ENCODE measurements around the gene HYCC1. TPM values are rescaled to one million over a fixed set of nuclear protein-coding genes. Genes with fewer than 3 reads are reported as not detected.

The HYCC1 gene
- total RNA-seq, 4 donors from 2014 or later = 26.9 to 147 (median 72.0) TPM

DNA sequence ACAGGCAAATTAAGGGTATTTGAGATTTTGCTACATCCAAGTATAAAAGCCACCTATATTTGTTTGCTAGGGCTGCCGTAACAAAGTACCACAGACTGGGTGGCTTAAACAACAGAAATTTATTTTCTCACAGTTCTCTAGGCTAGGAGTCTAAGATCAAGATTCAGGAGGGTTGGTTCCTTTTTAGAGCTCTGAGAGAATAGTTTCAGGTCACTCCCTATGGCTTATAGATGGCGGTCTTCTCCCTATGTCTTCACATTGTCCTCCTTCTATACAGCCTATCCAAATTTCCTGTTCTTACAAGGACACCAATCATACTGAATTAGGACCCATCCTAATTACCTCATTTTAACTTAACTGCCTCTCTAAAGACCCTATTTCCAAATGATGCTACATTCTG is 11.2 kb downstream of the HYCC1 start:
- ATAC-seq (no peak), DNase-seq (no peak)
- Histone ChIP-seq H3K27ac (no peak overlapping the region), H3K4me3 (no peak overlapping the region), H3K9me3 (no peaks in the 10 kb centered on the region), H3K36me3 (no peaks in the 10 kb centered on the region), H3K27me3 (no peaks in the 10 kb centered on the region), H3K4me1 (peaks cover 53 to 65% of the 10 kb centered on the region in 2 donors)
- no peak for TF ChIP-seq POLR2A (IDR thresholded peaks at IDR 0.05)
- TF ChIP-seq, protein P1, sequence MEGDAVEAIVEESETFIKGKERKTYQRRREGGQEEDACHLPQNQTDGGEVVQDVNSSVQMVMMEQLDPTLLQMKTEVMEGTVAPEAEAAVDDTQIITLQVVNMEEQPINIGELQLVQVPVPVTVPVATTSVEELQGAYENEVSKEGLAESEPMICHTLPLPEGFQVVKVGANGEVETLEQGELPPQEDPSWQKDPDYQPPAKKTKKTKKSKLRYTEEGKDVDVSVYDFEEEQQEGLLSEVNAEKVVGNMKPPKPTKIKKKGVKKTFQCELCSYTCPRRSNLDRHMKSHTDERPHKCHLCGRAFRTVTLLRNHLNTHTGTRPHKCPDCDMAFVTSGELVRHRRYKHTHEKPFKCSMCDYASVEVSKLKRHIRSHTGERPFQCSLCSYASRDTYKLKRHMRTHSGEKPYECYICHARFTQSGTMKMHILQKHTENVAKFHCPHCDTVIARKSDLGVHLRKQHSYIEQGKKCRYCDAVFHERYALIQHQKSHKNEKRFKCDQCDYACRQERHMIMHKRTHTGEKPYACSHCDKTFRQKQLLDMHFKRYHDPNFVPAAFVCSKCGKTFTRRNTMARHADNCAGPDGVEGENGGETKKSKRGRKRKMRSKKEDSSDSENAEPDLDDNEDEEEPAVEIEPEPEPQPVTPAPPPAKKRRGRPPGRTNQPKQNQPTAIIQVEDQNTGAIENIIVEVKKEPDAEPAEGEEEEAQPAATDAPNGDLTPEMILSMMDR (IDR thresholded peaks at IDR 0.05 in 4 of 5, conservative IDR thresholded peaks at IDR 0.05 in 1 of 5) = no peak
- in situ Hi-C loops (cut with MboI; ENCODE audit: low sequenced_read_pairs in 4 of 4) = no loop called here
- intact Hi-C loops (cut with DNase I; ENCODE audit: low total_unique reads) = no loop called here

DNA sequence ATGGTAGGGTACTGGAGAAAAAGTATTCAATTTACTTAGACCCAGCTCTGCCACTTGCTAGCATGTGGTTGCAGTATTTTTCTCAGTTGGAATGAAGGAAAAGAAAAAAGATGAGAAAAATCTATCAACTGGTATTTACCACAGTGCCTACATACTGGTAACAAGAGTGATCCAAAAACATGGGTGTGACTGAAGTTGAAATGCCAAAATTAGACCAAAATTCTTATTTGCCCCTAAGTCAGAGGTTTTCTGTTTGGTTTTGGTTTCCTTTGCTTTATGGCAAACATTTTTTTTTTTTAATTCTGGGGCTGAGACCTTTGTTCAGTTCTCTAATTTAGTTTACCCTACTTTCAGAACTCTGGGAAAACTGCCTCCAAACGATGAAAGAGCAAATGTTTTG is 12.3 kb downstream of the HYCC1 start:
- Histone ChIP-seq H3K27ac (no peak overlapping the region), H3K36me3 (no peaks in the 10 kb centered on the region), H3K9me3 (no peaks in the 10 kb centered on the region), H3K4me1 (peaks cover 57 to 67% of the 10 kb centered on the region in 2 donors), H3K4me3 (no peak overlapping the region), H3K27me3 (no peaks in the 10 kb centered on the region)
- in situ Hi-C loops (cut with MboI; ENCODE audit: low sequenced_read_pairs in 4 of 4) = no loop called here
- no peak for DNase-seq
- intact Hi-C loops (cut with DNase I; ENCODE audit: low total_unique reads) = no loop called here
- ATAC-seq = no peak
- TF ChIP-seq POLR2A (IDR thresholded peaks at IDR 0.05) = no peak
- TF ChIP-seq, protein P1 (IDR thresholded peaks at IDR 0.05 in 4 of 5, conservative IDR thresholded peaks at IDR 0.05 in 1 of 5) = no peak

DNA sequence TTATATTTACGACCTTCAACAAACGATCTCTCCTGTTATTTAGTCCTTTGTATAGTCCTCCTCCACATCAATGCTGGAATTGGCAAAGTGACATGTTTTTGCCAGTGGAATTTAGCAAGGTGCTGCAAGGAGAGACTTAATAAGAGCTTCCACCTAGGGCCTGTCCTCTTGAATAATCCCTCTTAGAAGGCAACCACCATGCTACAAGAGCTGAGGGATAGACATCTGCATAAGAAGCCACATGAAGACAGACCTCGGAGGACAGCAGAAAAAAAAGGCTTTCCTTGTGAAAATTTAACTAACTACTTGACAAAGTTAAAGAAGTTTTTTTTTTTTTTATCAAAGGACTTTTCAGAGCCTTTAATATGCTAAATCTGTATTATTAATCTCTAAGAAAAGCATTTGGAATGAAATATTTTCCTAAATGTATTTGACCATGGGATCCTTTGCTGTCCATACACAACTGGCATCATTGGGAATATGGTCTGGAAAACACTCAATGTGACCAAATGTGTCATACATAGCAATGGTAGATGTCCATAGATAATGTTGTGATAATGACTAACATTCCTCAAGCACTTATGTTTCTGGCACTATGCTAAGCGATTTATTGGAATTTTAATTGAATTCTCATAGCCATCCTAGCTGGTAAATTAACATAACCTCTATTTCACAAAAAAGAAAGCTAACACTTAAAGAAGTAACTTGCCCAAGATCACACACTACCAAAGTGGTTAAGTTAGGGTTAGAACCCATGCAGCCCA is 13.2 kb downstream of the HYCC1 start:
- Histone ChIP-seq H3K27ac (no peak overlapping the region), H3K4me1 (peaks cover 57 to 67% of the 10 kb centered on the region in 2 donors), H3K36me3 (no peaks in the 10 kb centered on the region), H3K4me3 (no peak overlapping the region), H3K9me3 (no peaks in the 10 kb centered on the region), H3K27me3 (no peaks in the 10 kb centered on the region)
- intact Hi-C loops (cut with DNase I; ENCODE audit: low total_unique reads) (no loop called here), in situ Hi-C loops (cut with MboI; ENCODE audit: low sequenced_read_pairs in 4 of 4) (no loop called here)
- no peak for TF ChIP-seq POLR2A (IDR thresholded peaks at IDR 0.05)
- TF ChIP-seq, protein P1 (IDR thresholded peaks at IDR 0.05 in 4 of 5, conservative IDR thresholded peaks at IDR 0.05 in 1 of 5) = no peak
- ATAC-seq (no peak), DNase-seq (no peak)

GRCh38 chr7:22998519-22998896 is 15.4 kb downstream of the HYCC1 start:
- Histone ChIP-seq H3K4me3 (no peak overlapping the region), H3K4me1 (peaks cover 44 to 48% of the 10 kb centered on the region in 2 donors), H3K36me3 (no peaks in the 10 kb centered on the region), H3K9me3 (no peaks in the 10 kb centered on the region), H3K27ac (no peak overlapping the region), H3K27me3 (no peaks in the 10 kb centered on the region)
- in situ Hi-C loops (cut with MboI; ENCODE audit: low sequenced_read_pairs in 4 of 4) (no loop called here), intact Hi-C loops (cut with DNase I; ENCODE audit: low total_unique reads) (no loop called here)
- no peak for TF ChIP-seq POLR2A (IDR thresholded peaks at IDR 0.05)
- TF ChIP-seq, protein P1 (IDR thresholded peaks at IDR 0.05 in 4 of 5, conservative IDR thresholded peaks at IDR 0.05 in 1 of 5) = no peak
- DNase-seq = no peak
- ATAC-seq = no peak

All from gastrocnemius medialis (tissue), 4 donors.